Islet of Langerhans (tissue), 1 donor: ENCODE data around the gene EVC2.
"Not testable (repeated sequence)": the region's sequence is repeated elsewhere in the genome, so short reads cannot be mapped to it uniquely, and the experiment has no call there.

ENCODE experiments used
- FAIRE-seq: peaks from one replicate; lab custom pipeline; 2011; peaks lifted over from hg19 to GRCh38; lab: Jason Lieb, UNC

EVC2 gene

DNA sequence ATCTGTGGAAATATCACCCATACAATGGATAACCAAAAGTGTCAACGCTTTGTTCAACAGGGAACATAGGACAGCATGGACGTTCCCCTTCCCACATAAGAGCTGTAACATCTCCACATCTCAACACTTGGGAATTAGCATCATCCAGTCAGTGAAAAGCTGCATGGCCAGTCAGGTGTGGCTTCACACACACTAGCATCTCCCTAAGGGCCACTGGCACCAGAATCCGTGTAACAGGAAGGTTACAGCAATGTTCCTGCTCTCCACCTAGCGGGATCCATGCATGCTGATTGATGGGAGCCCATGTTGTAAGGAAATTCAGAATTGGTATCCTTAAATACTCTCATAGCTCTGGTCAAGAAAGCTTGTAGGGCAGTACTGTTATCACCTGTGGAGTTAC is 78.8 kb downstream of the EVC2 start:
- FAIRE-seq, result no peak

DNA sequence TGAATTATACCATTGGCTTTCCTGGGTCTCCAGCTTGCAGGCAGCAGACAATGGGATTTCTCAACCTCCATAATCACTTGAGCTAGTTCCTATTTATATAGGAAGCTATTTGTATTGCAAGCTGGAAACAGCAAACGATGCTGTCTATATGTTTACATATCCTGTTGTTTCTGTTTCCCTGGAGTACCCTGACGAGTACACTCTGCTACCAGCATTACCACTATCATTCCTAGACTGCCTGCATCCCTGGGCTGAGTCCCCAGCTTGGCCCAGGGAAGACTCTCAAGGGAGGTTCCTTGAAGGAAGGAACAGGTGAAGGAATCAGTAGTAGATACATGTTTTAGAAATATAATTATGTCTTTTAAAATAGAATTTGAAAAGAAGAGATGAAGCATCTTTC is 81.4 kb downstream of the EVC2 start:
- no peak for FAIRE-seq

DNA sequence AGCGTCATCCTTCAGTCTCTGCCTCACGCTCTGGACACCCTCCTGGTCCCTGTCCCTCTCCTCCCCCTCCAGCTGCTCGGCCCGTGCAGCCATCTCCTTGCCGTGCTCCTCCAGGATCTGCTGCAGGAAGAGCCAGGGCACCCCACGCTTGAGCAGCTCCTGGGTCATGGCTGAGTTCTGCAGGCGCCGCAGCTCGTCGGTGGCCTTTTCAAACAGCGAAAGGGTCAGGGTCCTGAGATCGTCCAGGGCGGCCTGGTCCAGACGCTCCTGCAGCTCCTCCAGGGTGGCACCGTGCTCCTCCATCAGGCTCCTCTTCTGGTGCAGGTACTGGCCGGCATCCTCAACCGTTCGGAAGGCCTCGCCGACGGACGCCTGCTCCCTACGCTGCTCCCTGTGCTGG is 85.8 kb downstream of the EVC2 start:
- no peak for FAIRE-seq

DNA sequence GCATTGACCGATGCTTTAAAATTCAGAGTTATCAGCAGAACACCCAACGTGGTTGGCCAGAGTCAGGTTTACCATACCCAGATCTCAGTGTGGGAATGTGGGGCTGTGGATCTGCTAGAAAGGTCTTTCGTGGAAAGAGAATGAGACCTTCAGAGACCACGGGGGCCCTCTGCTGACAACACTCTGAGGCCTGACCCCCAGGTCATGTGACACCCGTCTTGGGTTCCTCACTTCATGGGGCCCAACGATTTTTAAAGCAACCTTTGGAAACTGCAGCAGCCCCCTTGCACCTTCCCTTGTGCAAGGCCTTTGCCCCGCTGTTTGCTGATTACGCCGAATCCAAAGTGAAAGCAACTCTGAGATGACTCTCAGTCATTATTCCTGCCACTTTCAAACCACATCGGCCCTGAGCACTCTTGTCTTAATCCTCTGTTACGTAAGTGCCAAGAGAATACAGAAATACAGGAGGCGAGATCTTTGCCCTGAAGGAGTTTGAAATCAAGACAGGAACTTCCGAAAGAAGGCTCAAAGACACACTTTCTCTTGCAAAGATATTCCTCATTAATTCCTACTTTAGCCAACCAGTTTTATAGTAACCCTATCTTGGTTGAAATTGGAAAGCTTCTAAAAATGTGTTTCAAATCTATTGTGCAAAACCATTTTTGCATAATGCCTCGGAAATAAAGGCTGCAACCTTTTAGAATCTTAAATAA is 88.3 kb downstream of the EVC2 start:
- FAIRE-seq, result no peak

DNA sequence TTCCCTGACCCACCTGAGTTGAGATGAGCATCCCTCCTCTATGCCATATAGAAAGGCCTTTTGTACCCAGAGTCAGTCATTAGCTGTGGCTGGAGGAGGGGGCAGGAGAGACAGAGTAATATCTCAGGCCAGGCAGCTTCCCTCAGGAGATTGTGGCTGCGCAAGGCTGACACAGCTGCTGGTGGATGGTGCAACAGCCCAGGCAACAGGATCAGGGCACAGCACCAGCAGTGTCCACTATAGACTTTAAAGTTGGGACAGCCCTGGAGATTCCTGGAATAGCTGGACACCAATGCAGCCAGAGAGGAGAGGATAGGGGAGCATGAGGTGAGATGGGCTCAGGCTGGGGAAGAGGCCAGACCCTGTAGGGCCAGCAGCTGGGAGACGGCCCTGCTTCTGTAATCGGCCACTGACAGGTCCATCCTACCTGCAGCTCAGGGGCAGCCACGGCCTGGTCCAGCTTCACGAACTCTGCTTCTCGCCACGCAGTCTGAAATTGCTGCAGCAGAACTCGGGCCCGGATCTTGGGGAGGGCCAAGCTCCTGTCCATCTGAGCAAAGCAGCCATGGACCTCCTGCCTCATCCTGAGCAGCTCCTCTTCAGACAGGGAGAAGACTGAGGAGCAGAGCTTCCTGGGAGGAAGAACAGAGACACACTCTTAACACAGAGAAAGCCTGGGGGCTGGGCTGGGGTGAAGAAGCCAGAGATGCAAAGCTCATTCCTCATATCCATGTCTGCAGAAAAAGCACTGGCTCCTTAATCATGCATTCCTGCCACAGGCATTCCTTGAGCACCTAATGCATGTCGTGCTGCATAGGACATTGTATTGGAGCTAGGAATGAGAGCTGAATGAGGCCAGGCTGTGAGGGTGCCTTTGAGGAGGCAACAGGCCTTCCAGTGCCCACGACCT is 90.1 kb downstream of the EVC2 start:
- FAIRE-seq, result no peak

DNA sequence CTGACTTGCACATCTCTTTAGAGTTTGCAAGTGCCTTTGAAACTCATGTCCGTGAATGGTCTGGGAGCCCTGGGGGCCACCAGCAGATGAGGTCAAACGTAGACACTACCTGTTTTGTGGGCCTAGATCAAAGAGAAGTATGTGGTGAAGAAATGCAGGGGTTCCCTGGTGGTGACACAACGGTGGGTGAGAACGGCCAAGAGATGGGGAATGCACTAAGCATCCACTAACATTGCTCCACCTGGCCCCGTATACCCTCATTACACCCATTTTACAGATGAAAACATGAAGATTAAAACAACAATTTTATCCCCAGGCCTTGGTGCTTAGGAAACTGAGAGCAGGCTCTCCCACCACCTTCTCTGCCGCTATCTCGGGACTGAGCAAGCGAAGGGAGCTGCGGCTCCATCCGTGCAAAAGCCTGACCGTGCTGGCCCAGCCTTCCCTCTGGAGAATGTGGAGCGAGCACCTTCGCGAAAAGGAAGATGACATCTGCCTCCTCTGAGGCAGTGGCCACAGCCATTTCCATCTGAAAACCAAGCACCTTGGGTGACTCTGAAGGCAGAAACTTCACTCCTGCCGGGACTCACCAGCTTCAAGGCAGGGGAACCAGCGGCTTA is 91.9 kb downstream of the EVC2 start:
- FAIRE-seq, result no peak

DNA sequence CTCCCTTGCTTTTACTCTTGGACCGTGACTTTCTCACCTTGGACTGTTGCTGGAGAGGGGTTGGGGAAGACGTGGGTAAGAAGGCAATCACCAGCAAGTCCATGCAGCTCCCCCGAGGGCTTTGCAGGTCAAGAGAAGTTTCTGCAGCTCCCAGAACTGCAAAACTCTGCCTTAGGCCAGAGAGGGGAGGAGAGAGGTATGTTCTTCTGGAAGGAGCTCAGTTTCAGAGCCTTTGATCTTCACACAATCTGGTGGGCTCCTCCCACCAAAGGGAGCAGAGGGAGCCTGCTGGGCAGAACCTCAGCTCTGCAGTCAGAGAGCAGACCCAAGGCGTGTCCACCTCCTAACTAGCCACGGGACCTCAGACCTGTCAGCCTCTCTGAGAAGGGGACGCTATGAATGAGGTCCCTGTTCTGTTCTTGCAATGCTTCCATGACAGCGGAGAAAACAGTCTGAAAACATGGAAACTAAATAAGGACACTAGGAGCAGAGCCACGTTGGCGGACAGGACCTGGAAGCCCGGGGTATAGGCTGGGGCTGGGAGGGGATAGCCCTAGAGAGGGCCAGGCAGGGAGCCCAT is 92.8 kb downstream of the EVC2 start:
- FAIRE-seq, result no peak

DNA sequence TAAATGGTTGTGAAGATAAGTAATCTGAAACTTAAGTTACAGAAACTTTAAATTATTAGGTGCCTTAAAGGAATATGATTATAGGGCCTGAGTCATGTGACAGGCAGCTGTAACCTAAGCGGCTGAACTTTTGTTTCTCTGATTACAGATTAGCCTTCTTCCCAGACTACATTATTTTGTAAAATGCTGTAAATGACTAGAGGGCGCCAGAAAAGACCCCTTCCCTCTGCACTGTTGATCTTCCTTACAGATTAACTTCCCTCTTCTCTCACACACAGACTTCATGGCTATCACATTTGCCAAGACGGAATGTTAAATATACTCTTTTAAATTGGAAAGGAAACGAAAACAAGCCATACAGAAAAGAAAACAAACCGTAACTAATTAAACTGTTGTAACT is 96.6 kb downstream of the EVC2 start:
- FAIRE-seq, result no peak

DNA sequence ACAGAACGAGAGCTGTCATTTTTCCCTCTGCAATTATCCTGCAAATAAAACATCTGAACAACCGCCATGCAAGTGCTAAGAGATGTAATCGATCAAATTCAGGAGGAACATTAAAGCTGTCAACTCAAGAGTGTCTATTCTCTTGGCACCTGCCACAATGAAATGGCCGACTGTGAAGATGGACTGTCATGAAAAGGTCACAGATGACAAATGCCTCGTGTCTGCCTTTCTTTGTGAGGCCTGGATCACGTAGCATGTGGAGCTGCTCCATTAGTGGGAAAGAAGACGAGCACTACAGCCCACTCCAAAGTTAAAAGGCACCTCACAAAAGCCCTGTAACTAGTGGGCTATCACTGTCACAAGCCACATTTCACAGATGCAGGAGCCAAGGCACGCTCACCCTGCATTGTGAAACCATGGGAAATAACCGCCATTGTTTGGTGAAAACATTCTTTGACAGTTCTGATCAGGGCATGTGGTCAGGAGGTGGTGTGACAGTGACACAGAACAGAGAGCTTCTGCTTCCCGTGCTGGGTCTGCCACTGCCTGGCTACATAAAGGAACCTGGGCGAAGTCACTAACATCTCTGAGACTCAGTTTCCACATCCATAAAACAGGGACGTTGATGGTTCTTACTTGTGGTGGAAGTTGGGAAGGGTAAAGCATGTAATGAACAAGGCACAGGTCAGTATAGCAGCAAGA is 98.9 kb downstream of the EVC2 start:
- FAIRE-seq, result no peak

DNA sequence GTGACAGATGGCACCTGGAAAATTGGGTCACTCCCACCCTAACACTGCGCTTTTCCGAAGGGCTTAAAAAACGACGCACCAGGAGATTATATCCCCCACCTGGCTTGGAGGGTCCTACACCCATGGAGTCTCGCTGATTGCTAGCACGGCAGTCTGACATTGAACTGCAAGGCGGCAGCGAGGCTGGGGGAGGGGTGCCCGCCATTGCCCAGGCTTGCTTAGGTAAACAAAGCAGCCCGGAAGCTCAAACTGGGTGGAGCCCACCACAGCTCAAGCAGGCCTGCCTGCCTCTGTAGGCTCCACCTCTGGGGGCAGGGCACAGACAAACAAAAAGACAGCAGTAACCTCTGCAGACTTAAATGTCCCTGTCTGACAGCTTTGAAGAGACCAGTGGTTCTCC is 114.5 kb downstream of the EVC2 start:
- FAIRE-seq, result not testable (repeated sequence)

DNA sequence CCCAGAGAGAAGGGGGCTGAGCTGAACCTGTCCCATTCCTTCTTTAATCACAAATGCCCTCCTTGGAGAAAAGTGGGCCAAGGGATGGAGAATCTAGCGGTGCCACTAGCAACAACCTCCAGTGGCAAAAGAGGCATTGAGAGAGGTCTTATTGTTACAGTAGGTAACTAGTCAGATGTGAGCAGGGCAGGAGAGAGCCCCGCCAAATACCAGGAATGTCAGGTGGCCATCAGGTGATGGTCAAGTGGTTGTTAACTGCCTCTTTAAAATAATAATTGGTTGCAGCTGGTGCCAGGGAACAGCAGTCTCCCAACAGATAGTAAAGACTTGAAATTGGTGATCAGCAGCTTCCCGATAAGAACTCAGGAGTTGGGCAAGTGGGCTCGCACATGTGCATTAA is 116.1 kb downstream of the EVC2 start:
- FAIRE-seq, result no peak

DNA sequence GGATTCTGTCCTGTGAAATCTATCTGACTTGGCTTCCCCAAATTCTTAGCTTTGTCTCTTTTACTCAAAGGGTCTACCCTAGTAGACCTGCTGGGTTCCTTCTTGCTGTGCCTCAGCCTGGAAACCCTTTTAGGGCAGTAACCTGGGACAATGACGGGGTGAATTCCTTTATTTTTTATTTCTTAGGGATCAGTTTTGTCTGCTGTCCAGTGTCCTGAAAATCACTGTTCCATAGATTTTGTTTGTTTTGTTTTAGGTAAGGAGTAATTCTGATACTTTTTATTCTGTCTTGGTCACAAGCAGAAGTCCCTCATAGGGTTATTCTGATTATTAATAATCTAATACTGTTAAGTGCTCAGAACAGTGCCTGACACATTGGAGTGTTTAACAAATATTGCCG is 118.9 kb downstream of the EVC2 start:
- no peak for FAIRE-seq

DNA sequence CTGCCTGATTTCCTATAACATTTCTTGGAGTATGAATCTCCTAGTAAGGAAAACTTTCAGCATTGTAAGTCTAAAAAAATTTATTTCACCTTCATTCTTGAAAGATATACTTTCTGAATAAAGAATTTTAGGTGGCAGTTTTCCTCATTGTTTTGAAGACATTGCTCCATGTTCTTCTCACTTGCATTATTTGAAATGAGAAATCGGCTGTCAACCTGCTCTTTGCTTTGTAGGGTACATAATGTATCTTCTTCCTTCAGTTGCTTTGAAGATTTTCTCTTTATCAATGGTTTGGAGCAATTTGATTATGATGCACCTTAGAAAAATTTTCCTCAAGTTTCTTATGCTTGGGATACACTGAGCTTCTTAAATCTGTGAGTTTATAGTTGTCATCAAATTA is 120.3 kb downstream of the EVC2 start:
- no peak for FAIRE-seq

DNA sequence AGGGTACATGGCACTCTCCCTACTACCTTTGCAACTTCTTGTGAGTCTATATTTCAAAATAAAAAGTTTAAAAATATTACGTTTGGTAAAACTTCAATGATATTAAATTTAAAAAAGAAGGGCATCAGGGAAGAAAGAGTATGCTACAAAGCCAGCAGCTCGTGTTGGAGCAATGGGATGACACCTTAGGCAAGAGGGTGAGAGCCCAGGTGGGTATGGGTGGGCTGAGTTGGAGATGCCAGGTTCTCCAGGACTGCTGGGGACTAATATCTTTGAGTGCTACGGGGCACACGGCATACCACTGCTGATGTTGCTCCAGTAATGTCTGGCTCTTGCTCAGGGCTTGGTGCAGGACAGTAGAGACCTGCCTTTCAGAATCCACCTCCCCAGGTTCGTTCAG is 132.4 kb downstream of the EVC2 start:
- FAIRE-seq, result no peak

DNA sequence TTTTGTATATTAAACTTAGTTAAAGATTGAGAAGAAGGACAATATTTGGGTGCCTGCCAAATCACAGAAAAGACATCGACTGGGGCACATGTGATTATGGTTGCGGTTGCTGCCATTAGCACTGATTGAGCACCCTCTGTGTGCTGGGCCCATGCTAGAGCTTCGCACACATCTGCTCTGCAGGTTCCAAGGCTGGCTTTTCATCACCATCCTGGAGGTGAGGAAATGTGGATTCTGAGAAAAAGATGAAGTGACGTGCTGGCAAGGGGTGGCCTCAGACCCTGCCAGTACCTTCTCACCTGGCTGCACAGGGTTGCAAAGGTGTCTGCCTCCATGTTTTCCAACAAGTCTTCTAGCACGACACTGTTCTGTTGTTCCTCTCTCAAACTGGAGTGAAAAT is 134.0 kb downstream of the EVC2 start:
- no peak for FAIRE-seq

DNA sequence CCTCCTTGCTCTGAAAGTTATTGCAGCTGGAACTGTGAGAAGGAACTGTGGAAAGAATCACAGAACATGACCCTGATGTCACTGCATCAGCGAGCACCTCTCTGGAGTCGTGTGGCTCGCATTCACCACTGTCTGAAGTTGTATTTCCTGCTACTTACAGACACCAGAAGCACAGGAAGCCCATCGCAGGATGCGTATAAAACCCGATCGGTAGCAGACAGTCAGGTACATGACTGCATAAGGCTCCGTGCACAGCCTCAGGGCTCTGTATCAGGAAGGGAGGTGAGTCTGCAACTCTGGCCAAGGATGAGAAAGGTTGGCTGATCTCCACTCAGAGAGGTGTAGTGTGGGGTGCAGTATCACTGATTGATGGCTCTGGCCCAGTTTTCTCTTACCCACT is 134.4 kb downstream of the EVC2 start:
- FAIRE-seq, result no peak

DNA sequence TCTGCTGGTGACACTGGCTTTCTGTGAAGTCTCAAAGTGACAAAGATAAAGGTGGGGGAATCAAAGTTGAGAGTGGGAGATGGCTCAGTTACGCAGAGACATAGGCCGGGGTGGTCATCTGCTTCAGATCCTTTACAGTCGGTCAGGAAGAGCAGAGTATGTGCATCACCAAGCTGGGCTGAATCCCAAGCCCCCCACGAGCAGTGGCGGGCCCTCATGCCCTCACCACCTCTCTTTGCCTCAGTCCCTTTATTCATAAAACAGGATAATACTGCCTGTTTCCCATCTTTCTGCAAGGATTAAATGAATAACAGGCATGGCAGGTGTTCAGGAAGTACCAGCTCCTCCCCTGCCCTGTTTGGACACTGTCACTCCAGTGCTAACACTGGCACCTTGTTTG is 135.6 kb downstream of the EVC2 start:
- no peak for FAIRE-seq

DNA sequence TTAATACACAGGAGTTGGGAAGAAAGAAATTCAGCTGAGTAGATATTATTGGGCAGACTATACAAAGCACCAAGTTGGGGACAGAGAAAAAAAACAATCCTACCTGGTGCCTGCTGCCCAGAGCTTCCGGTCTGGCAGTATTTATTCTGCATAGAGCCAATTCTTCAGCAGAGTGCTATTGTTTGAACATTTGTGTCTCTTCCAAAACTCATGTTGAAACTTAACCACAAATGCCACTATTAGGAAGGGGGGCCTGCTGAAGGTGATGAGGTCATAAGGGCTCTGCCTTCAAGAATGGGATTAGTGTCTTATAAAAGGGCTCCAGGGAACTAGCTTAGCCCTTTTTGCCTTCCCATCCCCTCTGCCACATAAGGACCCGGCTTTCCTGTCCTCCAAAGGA is 136.2 kb downstream of the EVC2 start:
- FAIRE-seq, result no peak

DNA sequence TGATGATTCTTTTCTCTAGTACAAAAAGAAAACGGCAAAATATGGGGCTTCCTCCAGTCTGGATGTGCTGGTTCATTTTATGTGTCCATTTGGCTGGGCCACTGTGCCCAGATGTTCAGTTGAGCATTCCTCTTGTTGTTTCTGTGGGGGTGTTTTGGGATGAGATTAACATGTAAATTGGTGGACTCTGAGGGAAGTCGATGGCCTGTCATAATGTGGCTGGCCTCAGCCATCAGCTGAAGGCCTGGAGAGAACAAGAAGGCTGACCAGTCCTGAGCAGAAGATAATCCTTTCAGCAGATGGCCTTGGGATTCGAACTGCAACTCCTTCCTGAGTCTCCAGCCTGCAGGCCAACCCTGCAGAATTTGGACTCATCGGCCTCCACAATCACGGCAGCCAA is 136.7 kb downstream of the EVC2 start:
- FAIRE-seq, result no peak

DNA sequence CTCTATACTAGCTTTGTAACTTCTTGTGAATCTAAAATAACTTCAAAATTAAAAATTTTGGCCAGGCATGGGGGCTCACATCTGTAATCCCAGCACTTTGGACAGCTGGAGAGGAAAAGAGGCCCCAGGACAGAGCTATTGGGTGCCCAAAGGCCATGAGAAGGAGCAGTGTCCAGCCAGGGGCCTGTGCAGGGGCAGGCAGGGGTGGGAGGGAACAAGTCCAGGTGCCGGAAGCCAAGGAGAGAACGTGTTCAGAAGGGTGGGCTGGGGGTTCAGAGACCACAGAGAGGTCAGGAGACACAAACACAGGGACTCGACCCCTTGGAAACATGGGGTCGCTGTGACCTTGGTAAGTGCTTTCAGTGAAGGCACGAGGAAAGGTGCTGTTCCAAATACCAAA is 138.9 kb downstream of the EVC2 start:
- FAIRE-seq, result no peak

DNA sequence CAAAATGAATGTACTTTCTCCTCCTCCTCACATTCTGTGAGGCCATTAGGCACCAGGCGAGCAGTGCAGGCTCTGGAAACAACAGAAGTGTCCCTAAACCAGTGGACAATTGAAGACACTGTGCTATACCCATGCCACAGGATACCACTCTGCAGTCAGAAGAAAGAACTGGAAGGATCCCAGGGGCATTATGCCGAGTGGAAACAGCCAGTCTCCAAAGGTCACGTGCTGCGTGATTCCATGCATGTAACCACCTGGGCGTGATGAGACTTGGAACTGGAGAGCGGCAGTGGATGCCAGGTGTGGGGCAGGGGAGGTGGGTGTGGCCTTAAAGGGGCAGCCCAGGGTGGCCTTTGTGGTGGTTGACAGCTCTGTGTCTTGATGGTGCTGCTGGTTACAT is 139.4 kb downstream of the EVC2 start:
- no peak for FAIRE-seq

DNA sequence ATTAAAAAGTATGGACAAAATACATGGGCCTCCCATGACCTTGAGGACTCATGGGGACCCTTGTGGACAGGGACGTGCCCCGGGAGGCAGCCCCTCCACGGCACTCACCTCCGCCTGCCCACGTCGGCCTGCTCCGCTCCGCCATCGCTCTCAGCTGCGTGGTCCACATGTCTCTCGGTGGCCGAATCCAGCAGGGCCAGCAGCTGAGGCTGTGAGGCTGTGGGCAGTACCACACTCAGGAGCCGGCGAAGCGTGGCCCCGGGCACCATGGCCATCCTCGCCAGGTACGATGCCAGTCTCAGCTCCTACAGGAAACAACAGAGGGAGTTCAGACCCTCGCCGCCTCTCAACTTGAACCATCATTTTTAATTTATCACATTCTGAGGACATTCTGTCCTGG is 140.0 kb downstream of the EVC2 start:
- FAIRE-seq, result no peak
